Subcutaneous adipose tissue (tissue), 4 donors: ENCODE data around the gene MIS18A. TPM values are rescaled to one million over a fixed set of nuclear protein-coding genes. Genes with fewer than 3 reads are reported as not detected.

ENCODE experiments used
- total RNA-seq, 4 donors: library from RNA; depleted of rRNA; stranded (reverse); fragments of >200 nt; gene quantifications; one replicate each; pipeline ENCODE4 v1.1.0, GENCODE V29; 2016
- TF ChIP-seq, protein P1 (sequence below): fragments of 450-650 bp; IDR thresholded peaks from one replicate; pipeline ENCODE4 v1.5.1; 2016; ENCODE audit warnings: low read depth, mild to moderate bottlenecking, control low read depth, antibody characterized with exemption, moderate library complexity

The MIS18A gene
- total RNA-seq: 1 to 10 TPM; 3.9 to 8.1 (median 4.9) TPM

GRCh38 chr21:32278518-32279376 lies at the start of gene MIS18A:
MIS18A (minus strand) TSS chr21:32279049; CDS start chr21:32279014, 35 bp downstream.
- TF ChIP-seq, protein P1, sequence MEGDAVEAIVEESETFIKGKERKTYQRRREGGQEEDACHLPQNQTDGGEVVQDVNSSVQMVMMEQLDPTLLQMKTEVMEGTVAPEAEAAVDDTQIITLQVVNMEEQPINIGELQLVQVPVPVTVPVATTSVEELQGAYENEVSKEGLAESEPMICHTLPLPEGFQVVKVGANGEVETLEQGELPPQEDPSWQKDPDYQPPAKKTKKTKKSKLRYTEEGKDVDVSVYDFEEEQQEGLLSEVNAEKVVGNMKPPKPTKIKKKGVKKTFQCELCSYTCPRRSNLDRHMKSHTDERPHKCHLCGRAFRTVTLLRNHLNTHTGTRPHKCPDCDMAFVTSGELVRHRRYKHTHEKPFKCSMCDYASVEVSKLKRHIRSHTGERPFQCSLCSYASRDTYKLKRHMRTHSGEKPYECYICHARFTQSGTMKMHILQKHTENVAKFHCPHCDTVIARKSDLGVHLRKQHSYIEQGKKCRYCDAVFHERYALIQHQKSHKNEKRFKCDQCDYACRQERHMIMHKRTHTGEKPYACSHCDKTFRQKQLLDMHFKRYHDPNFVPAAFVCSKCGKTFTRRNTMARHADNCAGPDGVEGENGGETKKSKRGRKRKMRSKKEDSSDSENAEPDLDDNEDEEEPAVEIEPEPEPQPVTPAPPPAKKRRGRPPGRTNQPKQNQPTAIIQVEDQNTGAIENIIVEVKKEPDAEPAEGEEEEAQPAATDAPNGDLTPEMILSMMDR: no peak

DNA sequence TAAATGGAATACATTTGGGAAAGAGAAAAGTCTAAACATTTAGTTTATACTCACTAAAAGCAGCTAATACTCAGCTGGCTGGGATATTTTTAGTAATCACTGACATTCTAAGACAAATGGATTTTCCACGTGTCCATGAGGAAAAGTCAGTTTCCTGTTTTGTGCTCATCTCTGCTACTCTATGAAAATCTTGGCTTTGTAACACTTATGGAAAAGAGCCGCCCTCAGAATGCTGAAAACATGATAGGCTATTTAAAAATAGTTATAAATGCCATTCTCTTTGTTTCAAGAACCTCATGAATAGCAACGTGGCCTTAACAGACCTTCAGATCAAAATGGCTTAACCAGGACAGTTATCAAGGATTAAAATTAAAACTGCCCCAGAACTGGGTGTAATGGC lies 49.7 kb upstream of the MIS18A start:
- TF ChIP-seq, protein P1: no peak

DNA sequence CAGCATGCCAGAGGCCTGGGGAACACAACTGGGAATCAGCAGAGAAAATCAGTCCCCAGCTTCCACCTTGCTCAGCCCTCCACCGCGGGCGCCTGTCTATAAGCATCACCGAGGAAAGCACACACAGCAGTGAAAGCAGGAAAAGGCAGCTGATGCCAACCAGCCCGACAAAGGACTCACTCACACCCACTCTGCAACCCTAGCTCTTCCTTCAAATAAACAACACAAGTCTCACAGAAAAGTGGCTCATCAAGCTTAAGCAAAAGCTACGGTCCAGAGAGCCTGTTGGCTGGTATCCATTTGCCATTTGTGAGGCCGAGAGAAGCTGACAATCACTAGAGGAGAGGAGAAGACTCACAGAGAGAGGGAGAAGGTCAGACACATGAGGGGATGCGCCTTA lies 46.9 kb upstream of the MIS18A start:
- TF ChIP-seq, protein P1: no peak

GRCh38 chr21:32322676-32323075 lies 43.8 kb upstream of the MIS18A start:
- TF ChIP-seq, protein P1: no peak

DNA sequence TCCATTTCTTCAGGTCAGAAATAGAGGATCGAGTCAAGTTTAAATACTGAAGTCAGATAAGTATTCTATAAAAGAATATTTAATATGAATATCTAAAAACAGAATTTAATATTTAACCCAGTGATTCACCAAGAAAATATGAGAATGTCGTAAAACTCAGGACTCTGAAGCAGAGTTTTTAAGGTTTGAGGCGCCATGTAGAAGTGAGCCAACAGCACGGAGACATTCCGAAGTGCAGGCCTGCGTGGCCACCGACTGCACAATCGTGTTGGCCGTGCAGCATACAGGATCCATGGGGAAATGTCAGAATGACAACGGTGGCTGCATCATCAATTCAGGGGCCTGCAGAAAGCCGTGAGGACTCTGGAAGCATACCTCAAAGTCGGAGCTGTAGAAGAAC lies 43.3 kb upstream of the MIS18A start:
- TF ChIP-seq, protein P1: no peak

GRCh38 chr21:32321480-32321879 lies 42.6 kb upstream of the MIS18A start:
- TF ChIP-seq, protein P1: no peak

DNA sequence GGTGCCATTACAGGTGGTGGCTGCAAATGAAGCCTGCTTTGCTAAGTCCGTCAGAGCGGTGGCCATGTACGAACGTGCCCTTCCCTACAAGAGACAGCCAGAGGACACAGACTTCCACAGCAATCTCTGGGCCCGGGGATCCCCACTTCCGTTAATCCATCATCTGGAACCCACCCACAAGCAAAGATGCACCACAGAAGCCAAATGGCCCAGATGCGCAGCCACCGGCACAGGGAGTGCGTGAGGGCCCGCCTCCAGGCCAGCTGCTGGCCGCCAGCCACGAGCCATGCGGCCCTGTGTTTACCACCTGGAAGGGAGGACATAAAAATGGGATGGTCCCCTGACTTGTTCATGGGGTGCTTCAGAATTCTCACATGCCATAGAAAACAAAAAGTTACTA lies 41.9 kb upstream of the MIS18A start:
- TF ChIP-seq, protein P1: no peak
